Measurements from ENCODE around the gene GPS2. TPM values are rescaled to one million over a fixed set of nuclear protein-coding genes. Genes with fewer than 3 reads are reported as not detected.
"Not testable (repeated sequence)": the region's sequence is repeated elsewhere in the genome, so short reads cannot be mapped to it uniquely, and the experiment has no call there.

The GPS2 gene
- total and polyA plus RNA-seq, 11 donors = 51.0 to 118 (median 62.3) TPM

GRCh38 chr17:7341842-7342241 lies 26.7 kb upstream of the GPS2 start:
- intact Hi-C loops (cut with DNase I) = loop anchor here in 3 of 10 donors (10.0 kb wide), 2 partner anchors 57 to 67 kb away; partner anchors contain the start of gene SLC2A4 (in 2 of the 3)
- WGBS, 4 donors = 91 to 97% (median 93%) methylated on average over 8 to 13 of the region's 13 CpGs

GRCh38 chr17:7340179-7340578 lies 25.0 kb upstream of the GPS2 start:
- WGBS, 4 donors = 69 to 84% (median 77%) methylated on average over 2 of the region's 2 CpGs

More at GRCh38 chr17:7341842-7342241, 26.7 kb upstream of the GPS2 start:
- Histone ChIP-seq H3K4me1 (peaks cover 0 to 13% (median 0%) of the 10 kb centered on the region in 12 donors), H3K36me3 (peaks cover 0 to 2% (median 0%) of the 10 kb centered on the region in 9 donors), H3K9me3 (no peaks in the 10 kb centered on the region), H3K4me3 (no peak overlapping the region), H3K27me3 (peaks cover 0 to 36% (median 0%) of the 10 kb centered on the region in 9 donors), H3K27ac (no peak overlapping the region)
- ATAC-seq (no peak), DNase-seq (no peak)
- TF ChIP-seq POLR2A (IDR thresholded peaks at IDR 0.05) (no peak), CTCF (IDR thresholded peaks at IDR 0.05) (no peak)

GRCh38 chr17:7337600-7337999 lies 22.4 kb upstream of the GPS2 start:
- H3K27ac ChIP-seq = peak overlapping the region in 1 of 12 donors; percentile 82

More at GRCh38 chr17:7340179-7340578, 25.0 kb upstream of the GPS2 start:
- DNase-seq = no peak
- Histone ChIP-seq H3K4me1 (peaks cover 0 to 24% (median 0%) of the 10 kb centered on the region in 12 donors), H3K4me3 (no peak overlapping the region), H3K36me3 (no peaks in the 10 kb centered on the region), H3K27me3 (peaks cover 0 to 53% (median 6%) of the 10 kb centered on the region in 9 donors), H3K9me3 (no peaks in the 10 kb centered on the region), H3K27ac (no peak overlapping the region)
- intact Hi-C loops (cut with DNase I) = loop anchor here in 3 of 10 donors (10.0 kb wide), 2 partner anchors 55 to 65 kb away; partner anchors contain the start of gene SLC2A4 (in 2 of the 3)
- no peak for ATAC-seq
- TF ChIP-seq POLR2A (IDR thresholded peaks at IDR 0.05) (no peak), CTCF (IDR thresholded peaks at IDR 0.05) (no peak)

GRCh38 chr17:7336240-7337175 lies 21.3 kb upstream of the GPS2 start, which contains the start of gene ACAP1:
Gene ACAP1, plus strand, starts transcription at chr17:7336529. Its CDS starts 206 bp downstream, at chr17:7336735.
- peak within 1 kb of the TSS in 5 of 12 donors; percentile 9 to 63 (median 12) for H3K4me3 ChIP-seq
- no peaks in the 10 kb centered on the region for H3K9me3 ChIP-seq
- ATAC-seq (peak in 3 of 4 donors; percentile 23 to 67 (median 57)), DNase-seq (peak in 1 of 5 donors; percentile 84)
- intact Hi-C loops (cut with DNase I) = no loop called here
- peak within 1 kb of the TSS in 1 of 12 donors; percentile 82 for H3K27ac ChIP-seq
- no peaks in the 10 kb centered on the region for H3K36me3 ChIP-seq
- 46 to 57% (median 51%) methylated on average over 14 to 17 of the region's 17 CpGs for WGBS, 4 donors
- H3K4me1 ChIP-seq = peaks cover 0 to 31% (median 0%) of the 10 kb centered on the region in 12 donors
- peaks cover 0 to 59% (median 5%) of the 10 kb centered on the region in 9 donors for H3K27me3 ChIP-seq
- TF ChIP-seq CTCF (IDR thresholded peaks at IDR 0.05) (no peak), POLR2A (IDR thresholded peaks at IDR 0.05) (no peak)

More at GRCh38 chr17:7337600-7337999, 22.4 kb upstream of the GPS2 start:
- H3K9me3 ChIP-seq; ATAC-seq; DNase-seq; H3K36me3 ChIP-seq; intact Hi-C loops (cut with DNase I): not testable (repeated sequence)
- 77 to 87% (median 82%) methylated on average over 7 of the region's 7 CpGs for WGBS, 4 donors
- Histone ChIP-seq H3K27me3 (peaks cover 0 to 67% (median 6%) of the 10 kb centered on the region in 9 donors), H3K4me3 (peak overlapping the region in 1 of 12 donors; percentile 63), H3K4me1 (peaks cover 0 to 24% (median 0%) of the 10 kb centered on the region in 12 donors)

GRCh38 chr17:7335765-7336164 lies 20.6 kb upstream of the GPS2 start:
- Histone ChIP-seq H3K27ac (peak overlapping the region in 1 of 12 donors; percentile 82), H3K4me3 (peak overlapping the region in 1 of 12 donors; percentile 63), H3K27me3 (peaks cover 0 to 54% (median 5%) of the 10 kb centered on the region in 9 donors), H3K4me1 (peaks cover 0 to 31% (median 0%) of the 10 kb centered on the region in 12 donors)
- DNase-seq; H3K36me3 ChIP-seq; H3K9me3 ChIP-seq; intact Hi-C loops (cut with DNase I); ATAC-seq: not testable (repeated sequence)
- 87 to 89% (median 89%) methylated on average over 13 of the region's 13 CpGs for WGBS, 4 donors

Data from heart left ventricle (tissue), 16 donors.